ENCODE measurements around the gene ROBO2.

Gene ROBO2

GRCh38 chr3:77191014-77191413 is 151.1 kb downstream of the ROBO2 start:
- ATAC-seq, result no peak

GRCh38 chr3:77191640-77192039 is 151.7 kb downstream of the ROBO2 start:
- no peak for DNase-seq
- no peak for ATAC-seq

More at GRCh38 chr3:77191014-77191413, 151.1 kb downstream of the ROBO2 start:
- no peak for DNase-seq

- ATAC-seq (no peak), DNase-seq (no peak)
Observed at GRCh38 chr3:77195766-77196545, 156.1 kb downstream of the ROBO2 start.

DNA sequence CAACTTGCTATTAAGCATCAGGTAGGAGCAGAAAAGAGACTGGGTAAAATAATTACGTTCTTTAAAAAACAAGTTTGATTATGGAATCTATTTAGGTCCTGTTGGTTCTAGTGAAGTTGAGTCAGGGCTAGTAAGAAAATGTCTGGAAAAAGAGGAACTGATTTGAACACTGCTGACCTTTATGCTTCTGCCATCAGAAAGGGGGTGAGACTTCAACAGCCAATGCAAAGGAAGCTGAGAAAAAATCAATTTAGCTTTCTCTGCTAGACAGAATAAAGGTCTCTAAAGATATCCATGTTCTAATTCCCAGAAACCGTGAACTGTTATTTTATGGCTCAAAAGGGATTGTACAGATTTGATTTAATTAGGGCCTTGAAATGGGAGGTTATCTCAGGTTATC is 157.5 kb downstream of the ROBO2 start:
- no peak for ATAC-seq

DNA sequence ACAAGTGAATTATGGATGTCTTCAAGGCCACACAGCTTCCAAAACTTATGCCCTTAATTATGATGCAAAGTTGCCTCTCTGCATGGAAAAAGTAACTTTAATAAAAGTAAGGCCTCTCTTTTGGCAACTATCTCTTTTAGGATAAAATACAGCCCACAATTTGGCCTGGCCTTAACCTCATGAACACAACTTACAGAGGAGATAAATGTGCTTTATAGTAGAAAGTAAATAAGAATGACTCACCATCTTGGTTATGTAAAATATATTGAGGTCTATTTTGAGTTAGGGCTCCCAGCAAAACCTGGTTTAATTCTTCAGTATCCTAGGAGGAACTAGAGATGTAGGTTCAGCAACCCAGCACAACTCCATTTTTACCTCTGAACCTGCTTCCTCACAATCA is 164.0 kb downstream of the ROBO2 start:
- no peak for ATAC-seq

More for the DNA sequence above, 157.5 kb downstream of the ROBO2 start:
- DNase-seq, result no peak

GRCh38 chr3:77204788-77205187 is 164.9 kb downstream of the ROBO2 start:
- ATAC-seq, result no peak
- DNase-seq, result no peak

More for the DNA sequence above, 164.0 kb downstream of the ROBO2 start:
- no peak for DNase-seq

DNA sequence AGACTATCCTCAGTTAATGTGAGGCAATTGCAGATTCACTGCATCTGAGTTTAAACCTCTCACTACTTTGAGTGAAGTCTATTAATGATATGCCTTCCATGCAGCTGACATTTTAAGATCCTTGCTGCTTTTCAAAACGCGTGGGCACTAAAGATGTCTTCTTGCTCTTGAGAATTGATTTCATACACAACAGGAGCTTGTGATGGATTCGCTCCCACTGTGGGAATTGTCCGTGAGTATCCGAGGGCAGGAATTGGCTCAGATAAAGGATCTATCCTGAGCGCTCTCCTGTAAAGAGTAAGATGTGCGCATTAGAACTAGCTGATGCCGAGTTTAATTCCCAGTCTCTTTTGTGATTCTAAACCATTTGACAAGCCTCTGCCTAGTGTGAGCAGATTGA is 167.9 kb downstream of the ROBO2 start:
- ATAC-seq, result no peak
- DNase-seq, result no peak

- ATAC-seq (no peak), DNase-seq (no peak)
Observed at GRCh38 chr3:77222701-77223100, 182.8 kb downstream of the ROBO2 start.

- no peak for ATAC-seq
- DNase-seq, result no peak
Observed at GRCh38 chr3:77227567-77227966, 187.7 kb downstream of the ROBO2 start.

- ATAC-seq, result no peak
Observed at GRCh38 chr3:77232557-77232956, 192.7 kb downstream of the ROBO2 start.

GRCh38 chr3:77234004-77234403 is 194.1 kb downstream of the ROBO2 start:
- ATAC-seq (no peak), DNase-seq (no peak)

More at GRCh38 chr3:77232557-77232956, 192.7 kb downstream of the ROBO2 start:
- DNase-seq, result no peak

DNA sequence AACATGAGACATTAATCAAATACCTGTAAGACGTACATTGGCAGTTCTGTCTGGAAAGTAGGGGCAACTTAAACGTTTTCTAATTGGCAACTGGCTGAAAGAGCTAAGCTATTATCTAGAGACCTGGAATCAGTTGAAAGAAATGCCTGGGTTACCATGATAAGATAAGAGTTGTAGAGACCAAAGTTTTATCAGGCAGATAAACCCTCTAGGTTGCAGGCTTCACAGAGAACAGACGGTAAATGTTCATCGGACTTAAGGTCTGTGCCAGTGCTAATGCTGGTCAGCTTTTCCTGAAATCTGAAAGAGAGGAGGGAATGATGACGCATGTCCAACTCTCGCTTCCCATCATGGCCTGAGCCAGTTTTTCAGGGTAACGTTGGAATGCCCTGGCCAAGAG is 196.2 kb downstream of the ROBO2 start:
- ATAC-seq, result no peak
- no peak for DNase-seq

GRCh38 chr3:77240072-77240650 is 200.3 kb downstream of the ROBO2 start:
- no peak for DNase-seq
- ATAC-seq, result no peak

- ATAC-seq (no peak), DNase-seq (no peak)
Observed at GRCh38 chr3:77242371-77242770, 202.5 kb downstream of the ROBO2 start.

- ATAC-seq (no peak), DNase-seq (no peak)
Observed at GRCh38 chr3:77244981-77245380, 205.1 kb downstream of the ROBO2 start.

DNA sequence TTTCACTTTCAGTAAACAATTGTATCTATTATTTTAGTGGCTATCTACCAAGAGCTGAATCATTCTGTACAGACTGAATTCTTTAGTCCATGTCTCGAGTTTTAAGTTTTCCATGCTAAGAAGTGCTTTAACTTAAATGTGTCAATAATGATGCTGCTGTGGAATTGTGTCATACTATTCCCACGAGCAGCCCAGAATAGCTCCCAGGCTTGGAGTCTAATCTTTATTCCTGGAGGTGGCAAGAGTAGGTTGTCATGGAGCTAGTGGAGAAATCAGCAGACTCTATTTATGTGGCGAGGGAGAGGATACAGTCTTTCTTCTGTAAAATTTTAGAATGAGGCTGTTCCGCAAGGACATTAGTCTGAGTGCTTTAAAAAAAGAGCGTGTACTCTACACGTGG is 207.2 kb downstream of the ROBO2 start:
- DNase-seq, result no peak
- ATAC-seq, result no peak

DNA sequence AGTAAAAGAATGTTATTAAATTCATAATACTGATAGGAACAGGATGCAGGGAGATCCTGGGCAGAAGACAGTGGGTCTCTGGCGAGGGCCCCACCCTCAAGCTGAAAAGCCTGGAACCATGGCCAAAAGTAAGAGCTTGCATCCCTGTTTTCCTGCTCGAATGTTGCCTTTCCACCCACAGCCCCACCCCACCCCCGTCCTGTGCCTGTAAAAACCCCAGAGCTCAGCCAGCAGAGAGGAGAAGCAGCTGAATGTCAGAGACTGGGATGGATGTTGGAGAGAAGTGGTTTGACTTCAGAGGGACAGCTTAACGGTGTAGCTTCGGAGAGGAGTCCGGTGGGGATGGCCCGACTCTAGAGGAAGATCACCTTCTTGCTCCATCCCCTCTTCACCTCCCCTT is 207.9 kb downstream of the ROBO2 start:
- no peak for DNase-seq
- no peak for ATAC-seq

- DNase-seq (no peak), ATAC-seq (no peak)
Observed at GRCh38 chr3:77248420-77248819, 208.5 kb downstream of the ROBO2 start.

DNA sequence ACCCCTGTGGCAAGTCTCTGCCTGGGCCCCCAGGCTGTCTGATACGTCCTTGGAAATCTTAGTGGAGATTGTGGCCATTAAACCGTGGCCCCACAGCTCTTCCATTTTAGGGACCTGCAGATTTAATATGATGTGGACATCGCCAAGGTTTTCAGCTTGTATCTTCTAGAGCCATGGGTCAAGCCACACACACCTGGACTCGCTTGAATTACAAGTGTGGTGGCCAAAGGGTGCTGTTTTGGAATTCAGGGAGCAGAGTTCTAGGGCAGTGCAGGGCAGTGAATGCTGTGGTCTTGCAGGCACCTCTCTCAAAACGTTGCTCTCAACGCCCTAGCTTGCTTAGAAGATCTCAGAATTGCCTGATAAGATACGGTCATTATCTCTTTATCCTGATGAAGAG is 211.2 kb downstream of the ROBO2 start:
- no peak for ATAC-seq

GRCh38 chr3:77254967-77255831 is 215.3 kb downstream of the ROBO2 start:
- no peak for ATAC-seq
- peak; percentile 11 for DNase-seq

More for the DNA sequence above, 211.2 kb downstream of the ROBO2 start:
- DNase-seq, result no peak

GRCh38 chr3:77256584-77257503 is 216.9 kb downstream of the ROBO2 start:
- ATAC-seq (no peak), DNase-seq (no peak)

GRCh38 chr3:77259694-77260093 is 219.8 kb downstream of the ROBO2 start:
- ATAC-seq (no peak), DNase-seq (no peak)

Measured in stimulated activated naive CD8-positive, alpha-beta T cell treated with anti-CD3 and anti-CD28 coated beads, Interleukin-15, Interleukin-2, amounts not matched to agents 100 U/mL and 50 U/mL, for 24 hours (primary cell).